ENCODE results near the gene ADAMTS17. TPM values are rescaled to one million over a fixed set of nuclear protein-coding genes. Genes with fewer than 3 reads are reported as not detected.

Gene ADAMTS17
- total and polyA plus RNA-seq, 9 of the 15 experiments (the other 6 are each of a cell fraction or from before 2014, with no cell fraction given), result 0.01 to 0.14 (median 0.07) TPM; not detected in 6

- FAIRE-seq (no peak), ATAC-seq (no peak), DNase-seq (ENCODE audit: extremely low read depth in 1 of 4, low spot score in 3 of 4) (no peak)
- H3K9ac ChIP-seq (ENCODE audit: insufficient read depth in 1 of 2, low read depth in 2 of 2, low read length in 2 of 2), result no peak overlapping the region
- in situ Hi-C loops (cut with MboI) (no loop called here), intact Hi-C loops (cut with micrococcal nuclease) (no loop called here)
- no peaks in the 10 kb centered on the region for H3K36me3 ChIP-seq (ENCODE audit: control insufficient read depth, insufficient read depth, low read length)
- ChIA-PET POLR2A (interaction anchor here (0.7 kb wide), 1 partner anchor 11 kb away, joined by 4 read pairs; no protein-coding TSS in a partner anchor), CTCF (ENCODE audit: low intra/inter-chr PET ratio) (no interaction called here)
- no peaks in the 10 kb centered on the region for H3K9me1 ChIP-seq (ENCODE audit: control insufficient read depth, insufficient read depth, low read length)
- no peak overlapping the region for H2AFZ ChIP-seq (ENCODE audit: low read depth, low read length)
- H3K79me2 ChIP-seq (ENCODE audit: control insufficient read depth, insufficient read depth, low read length), result no peaks in the 10 kb centered on the region
- no peak overlapping the region for H3K4me2 ChIP-seq (ENCODE audit: insufficient read depth, low read length)
- H3K27me3 ChIP-seq (ENCODE audit: control insufficient read depth in 2 of 2, insufficient read depth in 2 of 2, low read length in 2 of 2), result peaks cover 0 to 27% of the 10 kb centered on the region in 2 experiments; a peak in 2 of 5 replicates
- H3K9me3 ChIP-seq (replicated peaks; ENCODE audit: control insufficient read depth, insufficient read depth, low read depth, low read length), result no peaks in the 10 kb centered on the region
- no peaks in the 10 kb centered on the region for H3K4me1 ChIP-seq (replicated peaks in 1 of 2; ENCODE audit: control insufficient read depth in 2 of 2, insufficient read depth in 2 of 2, low read length in 2 of 2)
- BruUV-seq (replicated peaks), result no TSS peak
- WGBS (ENCODE audit: insufficient coverage, low coverage, missing lambda C conversion rate), result 0% methylated on average over 6 of the region's 8 CpGs
- H3K4me3 ChIP-seq, result no peak overlapping the region
- H4K20me1 ChIP-seq (replicated peaks; ENCODE audit: control insufficient read depth, insufficient read depth, low read length), result no peaks in the 10 kb centered on the region
- H3K27ac ChIP-seq (ENCODE audit: extremely low read depth, low read depth, low read length), result no peak overlapping the region
- TF ChIP-seq RCOR1 (IDR thresholded peaks at IDR 0.05; ENCODE audit: borderline replicate concordance in 1 of 2, low read depth in 2 of 2, low read length in 2 of 2) (no peak), FOXK2 (conservative IDR thresholded peaks at IDR 0.05 in 1 of 2, IDR thresholded peaks at IDR 0.05 in 1 of 2; ENCODE audit: low read depth in 2 of 2) (no peak), CREM (IDR thresholded peaks at IDR 0.05; ENCODE audit: low read depth) (no peak), NR2F6 (CRISPR knock-in tag; IDR thresholded peaks at IDR 0.05) (no peak), RFX1 (IDR thresholded peaks at IDR 0.05) (no peak)
- TF ChIP-seq, protein P1, sequence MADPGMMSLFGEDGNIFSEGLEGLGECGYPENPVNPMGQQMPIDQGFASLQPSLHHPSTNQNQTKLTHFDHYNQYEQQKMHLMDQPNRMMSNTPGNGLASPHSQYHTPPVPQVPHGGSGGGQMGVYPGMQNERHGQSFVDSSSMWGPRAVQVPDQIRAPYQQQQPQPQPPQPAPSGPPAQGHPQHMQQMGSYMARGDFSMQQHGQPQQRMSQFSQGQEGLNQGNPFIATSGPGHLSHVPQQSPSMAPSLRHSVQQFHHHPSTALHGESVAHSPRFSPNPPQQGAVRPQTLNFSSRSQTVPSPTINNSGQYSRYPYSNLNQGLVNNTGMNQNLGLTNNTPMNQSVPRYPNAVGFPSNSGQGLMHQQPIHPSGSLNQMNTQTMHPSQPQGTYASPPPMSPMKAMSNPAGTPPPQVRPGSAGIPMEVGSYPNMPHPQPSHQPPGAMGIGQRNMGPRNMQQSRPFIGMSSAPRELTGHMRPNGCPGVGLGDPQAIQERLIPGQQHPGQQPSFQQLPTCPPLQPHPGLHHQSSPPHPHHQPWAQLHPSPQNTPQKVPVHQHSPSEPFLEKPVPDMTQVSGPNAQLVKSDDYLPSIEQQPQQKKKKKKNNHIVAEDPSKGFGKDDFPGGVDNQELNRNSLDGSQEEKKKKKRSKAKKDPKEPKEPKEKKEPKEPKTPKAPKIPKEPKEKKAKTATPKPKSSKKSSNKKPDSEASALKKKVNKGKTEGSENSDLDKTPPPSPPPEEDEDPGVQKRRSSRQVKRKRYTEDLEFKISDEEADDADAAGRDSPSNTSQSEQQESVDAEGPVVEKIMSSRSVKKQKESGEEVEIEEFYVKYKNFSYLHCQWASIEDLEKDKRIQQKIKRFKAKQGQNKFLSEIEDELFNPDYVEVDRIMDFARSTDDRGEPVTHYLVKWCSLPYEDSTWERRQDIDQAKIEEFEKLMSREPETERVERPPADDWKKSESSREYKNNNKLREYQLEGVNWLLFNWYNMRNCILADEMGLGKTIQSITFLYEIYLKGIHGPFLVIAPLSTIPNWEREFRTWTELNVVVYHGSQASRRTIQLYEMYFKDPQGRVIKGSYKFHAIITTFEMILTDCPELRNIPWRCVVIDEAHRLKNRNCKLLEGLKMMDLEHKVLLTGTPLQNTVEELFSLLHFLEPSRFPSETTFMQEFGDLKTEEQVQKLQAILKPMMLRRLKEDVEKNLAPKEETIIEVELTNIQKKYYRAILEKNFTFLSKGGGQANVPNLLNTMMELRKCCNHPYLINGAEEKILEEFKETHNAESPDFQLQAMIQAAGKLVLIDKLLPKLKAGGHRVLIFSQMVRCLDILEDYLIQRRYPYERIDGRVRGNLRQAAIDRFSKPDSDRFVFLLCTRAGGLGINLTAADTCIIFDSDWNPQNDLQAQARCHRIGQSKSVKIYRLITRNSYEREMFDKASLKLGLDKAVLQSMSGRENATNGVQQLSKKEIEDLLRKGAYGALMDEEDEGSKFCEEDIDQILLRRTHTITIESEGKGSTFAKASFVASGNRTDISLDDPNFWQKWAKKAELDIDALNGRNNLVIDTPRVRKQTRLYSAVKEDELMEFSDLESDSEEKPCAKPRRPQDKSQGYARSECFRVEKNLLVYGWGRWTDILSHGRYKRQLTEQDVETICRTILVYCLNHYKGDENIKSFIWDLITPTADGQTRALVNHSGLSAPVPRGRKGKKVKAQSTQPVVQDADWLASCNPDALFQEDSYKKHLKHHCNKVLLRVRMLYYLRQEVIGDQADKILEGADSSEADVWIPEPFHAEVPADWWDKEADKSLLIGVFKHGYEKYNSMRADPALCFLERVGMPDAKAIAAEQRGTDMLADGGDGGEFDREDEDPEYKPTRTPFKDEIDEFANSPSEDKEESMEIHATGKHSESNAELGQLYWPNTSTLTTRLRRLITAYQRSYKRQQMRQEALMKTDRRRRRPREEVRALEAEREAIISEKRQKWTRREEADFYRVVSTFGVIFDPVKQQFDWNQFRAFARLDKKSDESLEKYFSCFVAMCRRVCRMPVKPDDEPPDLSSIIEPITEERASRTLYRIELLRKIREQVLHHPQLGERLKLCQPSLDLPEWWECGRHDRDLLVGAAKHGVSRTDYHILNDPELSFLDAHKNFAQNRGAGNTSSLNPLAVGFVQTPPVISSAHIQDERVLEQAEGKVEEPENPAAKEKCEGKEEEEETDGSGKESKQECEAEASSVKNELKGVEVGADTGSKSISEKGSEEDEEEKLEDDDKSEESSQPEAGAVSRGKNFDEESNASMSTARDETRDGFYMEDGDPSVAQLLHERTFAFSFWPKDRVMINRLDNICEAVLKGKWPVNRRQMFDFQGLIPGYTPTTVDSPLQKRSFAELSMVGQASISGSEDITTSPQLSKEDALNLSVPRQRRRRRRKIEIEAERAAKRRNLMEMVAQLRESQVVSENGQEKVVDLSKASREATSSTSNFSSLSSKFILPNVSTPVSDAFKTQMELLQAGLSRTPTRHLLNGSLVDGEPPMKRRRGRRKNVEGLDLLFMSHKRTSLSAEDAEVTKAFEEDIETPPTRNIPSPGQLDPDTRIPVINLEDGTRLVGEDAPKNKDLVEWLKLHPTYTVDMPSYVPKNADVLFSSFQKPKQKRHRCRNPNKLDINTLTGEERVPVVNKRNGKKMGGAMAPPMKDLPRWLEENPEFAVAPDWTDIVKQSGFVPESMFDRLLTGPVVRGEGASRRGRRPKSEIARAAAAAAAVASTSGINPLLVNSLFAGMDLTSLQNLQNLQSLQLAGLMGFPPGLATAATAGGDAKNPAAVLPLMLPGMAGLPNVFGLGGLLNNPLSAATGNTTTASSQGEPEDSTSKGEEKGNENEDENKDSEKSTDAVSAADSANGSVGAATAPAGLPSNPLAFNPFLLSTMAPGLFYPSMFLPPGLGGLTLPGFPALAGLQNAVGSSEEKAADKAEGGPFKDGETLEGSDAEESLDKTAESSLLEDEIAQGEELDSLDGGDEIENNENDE (IDR thresholded peaks at IDR 0.05; ENCODE audit: low read depth, low read length), result no peak
- TF ChIP-seq, protein P2, sequence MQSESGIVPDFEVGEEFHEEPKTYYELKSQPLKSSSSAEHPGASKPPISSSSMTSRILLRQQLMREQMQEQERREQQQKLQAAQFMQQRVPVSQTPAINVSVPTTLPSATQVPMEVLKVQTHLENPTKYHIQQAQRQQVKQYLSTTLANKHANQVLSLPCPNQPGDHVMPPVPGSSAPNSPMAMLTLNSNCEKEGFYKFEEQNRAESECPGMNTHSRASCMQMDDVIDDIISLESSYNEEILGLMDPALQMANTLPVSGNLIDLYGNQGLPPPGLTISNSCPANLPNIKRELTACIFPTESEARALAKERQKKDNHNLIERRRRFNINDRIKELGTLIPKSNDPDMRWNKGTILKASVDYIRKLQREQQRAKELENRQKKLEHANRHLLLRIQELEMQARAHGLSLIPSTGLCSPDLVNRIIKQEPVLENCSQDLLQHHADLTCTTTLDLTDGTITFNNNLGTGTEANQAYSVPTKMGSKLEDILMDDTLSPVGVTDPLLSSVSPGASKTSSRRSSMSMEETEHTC (IDR thresholded peaks at IDR 0.05), result no peak
These were observed 171.2 kb downstream of the ADAMTS17 start for GRCh38 chr15:100170291-100171210.
